MM.1S (cell line): ENCODE data around the gene PPARD.

Experiments used
- DNase-seq: peaks from one replicate; pipeline ENCODE4 v3.0.0-alpha.2; 2015
- H2AFZ ChIP-seq: fragments of 300-600 bp; sonication (generic); 2 replicates; pipeline ENCODE4 v1.6.0; 2016; ENCODE audit warnings: antibody characterized with exemption, low read length
- H3F3A ChIP-seq: fragments of 300-600 bp; sonication (generic); 2 replicates; pipeline ENCODE4 v1.6.1; 2016; ENCODE audit warnings: mild to moderate bottlenecking, antibody characterized with exemption, low read length, moderate library complexity, mixed read lengths; ENCODE audit not compliant: insufficient read depth
- H3K27ac ChIP-seq: fragments of 300-600 bp; sonication (generic); 2 replicates; pipeline ENCODE4 v1.5.1; 2016; ENCODE audit warnings: mild to moderate bottlenecking, low read length
- H3K27me3 ChIP-seq: fragments of 300-600 bp; sonication (generic); replicated peaks from 2 replicates; pipeline ENCODE4 v1.6.0; 2016; ENCODE audit warnings: low read length; ENCODE audit not compliant: insufficient read depth
- H3K36me3 ChIP-seq: fragments of 300-600 bp; sonication (generic); replicated peaks from 2 replicates; pipeline ENCODE4 v1.6.1; 2016; ENCODE audit warnings: mild to moderate bottlenecking, low read length, mixed read lengths; ENCODE audit not compliant: insufficient read depth
- H3K4me1 ChIP-seq: fragments of 300-600 bp; sonication (generic); 2 replicates; pipeline ENCODE4 v1.6.1; 2016; ENCODE audit warnings: low read length, mixed read lengths
- H3K4me2 ChIP-seq: fragments of 300-600 bp; sonication (generic); 2 replicates; pipeline ENCODE4 v1.6.0; 2016; ENCODE audit warnings: low read depth, low read length
- H3K4me3 ChIP-seq: fragments of 300-600 bp; sonication (generic); 2 replicates; pipeline ENCODE4 v1.5.1; 2016; ENCODE audit warnings: low read length, mixed read lengths
- H3K79me2 ChIP-seq: fragments of 300-600 bp; sonication (generic); 2 replicates; pipeline ENCODE4 v1.6.1; 2016; ENCODE audit warnings: mixed run types, low read length, mixed read lengths
- H3K9ac ChIP-seq: fragments of 300-600 bp; sonication (generic); 2 replicates; pipeline ENCODE4 v1.6.1; 2016; ENCODE audit warnings: low read length, mixed read lengths
- H3K9me2 ChIP-seq: fragments of 300-600 bp; sonication (generic); replicated peaks from 2 replicates; pipeline ENCODE4 v1.6.1; 2016; ENCODE audit warnings: mild to moderate bottlenecking, low read length, mixed read lengths; ENCODE audit not compliant: insufficient read depth
- H3K9me3 ChIP-seq: fragments of 300-600 bp; sonication (generic); replicated peaks from 2 replicates; pipeline ENCODE4 v1.6.1; 2016; ENCODE audit warnings: mild to moderate bottlenecking, low read length, mixed read lengths; ENCODE audit not compliant: insufficient read depth
- H4K20me1 ChIP-seq: fragments of 300-600 bp; sonication (generic); 2 replicates; pipeline ENCODE4 v1.6.1; 2016; ENCODE audit warnings: mild to moderate bottlenecking, low read length, moderate library complexity, mixed read lengths; ENCODE audit not compliant: insufficient read depth
- CTCF ChIP-seq: fragments of 300-600 bp; sonication (generic); IDR thresholded peaks from 2 replicates; pipeline ENCODE4 v1.5.1; 2016; ENCODE audit warnings: antibody characterized with exemption, low read length, mixed read lengths
- EZH2 ChIP-seq: fragments of 300-600 bp; sonication (generic); optimal IDR thresholded peaks from 2 replicates; pipeline ENCODE3; 2017; ENCODE audit warnings: low read depth, mild to moderate bottlenecking, antibody characterized with exemption, low read length, mixed read lengths
- EZH2phosphoT487 ChIP-seq: fragments of 300-600 bp; sonication (generic); IDR thresholded peaks from 2 replicates; pipeline ENCODE4 v1.6.1; 2018; ENCODE audit warnings: antibody characterized with exemption, low read length

PPARD gene

DNA sequence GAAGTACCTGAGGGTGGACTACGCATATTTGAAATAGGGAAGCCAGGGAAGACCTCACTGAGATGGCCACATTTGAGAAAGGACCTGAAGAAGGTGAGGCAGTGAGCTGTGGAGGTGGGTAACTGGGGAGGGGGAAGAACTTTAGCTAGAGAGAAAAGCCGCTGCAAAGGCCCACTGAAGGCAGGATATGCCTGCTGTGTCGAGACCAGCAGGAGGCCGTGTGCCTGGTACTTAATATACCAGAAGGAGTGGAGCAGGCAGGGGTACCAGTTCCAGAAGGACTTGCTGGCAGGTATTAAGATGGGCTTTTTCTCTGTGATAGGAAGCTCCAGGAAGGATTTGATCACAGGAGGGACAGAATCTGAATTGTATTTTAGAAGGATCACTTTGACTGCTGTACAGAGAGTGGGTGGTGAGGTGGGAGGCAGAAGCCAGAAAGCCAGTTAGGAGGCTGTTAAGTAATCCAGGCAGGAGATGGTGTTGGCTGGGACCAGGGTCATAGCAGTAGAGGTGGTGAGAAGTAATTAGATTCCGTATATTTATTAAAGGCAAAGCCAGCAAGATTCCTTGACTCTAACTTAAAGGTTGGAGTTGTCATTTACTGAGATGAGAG, 55.6 kb downstream of the PPARD start:
- Histone ChIP-seq H3K27ac (no peak overlapping the region), H3K9ac (no peak overlapping the region), H3K4me3 (no peak overlapping the region), H3K27me3 (no peaks in the 10 kb centered on the region), H3F3A (no peaks in the 10 kb centered on the region), H3K4me2 (no peak overlapping the region), H4K20me1 (peaks cover 3% of the 10 kb centered on the region; the same call in 1 of the 2 replicates), H3K79me2 (no peaks in the 10 kb centered on the region), H3K9me2 (no peaks in the 10 kb centered on the region), H3K9me3 (no peaks in the 10 kb centered on the region), H3K4me1 (peaks cover 15% of the 10 kb centered on the region), H3K36me3 (no peaks in the 10 kb centered on the region), H2AFZ (no peak overlapping the region)
- TF ChIP-seq EZH2 (no peak), EZH2phosphoT487 (no peak), CTCF (no peak)
- no peak for DNase-seq

DNA sequence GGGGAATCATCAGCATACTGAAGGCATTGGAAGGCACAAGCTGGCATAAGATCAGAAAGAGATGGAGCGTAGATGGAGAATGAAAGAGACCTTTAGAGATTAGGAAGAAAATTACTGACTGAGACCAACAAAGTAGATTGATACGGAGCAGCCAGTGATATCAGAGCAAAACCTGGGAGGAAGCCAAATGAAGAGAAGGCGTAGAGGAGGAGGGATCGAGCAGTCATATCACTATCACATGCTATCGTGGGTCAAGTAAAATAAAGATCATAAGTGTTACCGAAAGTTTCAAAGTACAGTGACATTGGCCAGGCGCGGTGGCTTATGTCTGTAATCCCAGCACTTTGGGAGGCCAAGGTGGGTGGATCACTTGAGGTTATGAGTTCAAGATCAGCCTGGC, 56.2 kb downstream of the PPARD start:
- H3K9ac ChIP-seq = no peak overlapping the region
- H3K36me3 ChIP-seq = no peaks in the 10 kb centered on the region
- no peaks in the 10 kb centered on the region for H3K9me2 ChIP-seq
- H3K4me1 ChIP-seq = peaks cover 15% of the 10 kb centered on the region
- peaks cover 3% of the 10 kb centered on the region; the same call in 1 of the 2 replicates for H4K20me1 ChIP-seq
- no peak overlapping the region for H2AFZ ChIP-seq
- no peak overlapping the region for H3K27ac ChIP-seq
- no peak overlapping the region for H3K4me2 ChIP-seq
- H3K27me3 ChIP-seq = no peaks in the 10 kb centered on the region
- TF ChIP-seq CTCF (no peak), EZH2 (no peak), EZH2phosphoT487 (no peak)
- no peaks in the 10 kb centered on the region for H3F3A ChIP-seq
- H3K79me2 ChIP-seq = no peaks in the 10 kb centered on the region
- H3K9me3 ChIP-seq = no peaks in the 10 kb centered on the region
- H3K4me3 ChIP-seq = no peak overlapping the region
- no peak for DNase-seq

DNA sequence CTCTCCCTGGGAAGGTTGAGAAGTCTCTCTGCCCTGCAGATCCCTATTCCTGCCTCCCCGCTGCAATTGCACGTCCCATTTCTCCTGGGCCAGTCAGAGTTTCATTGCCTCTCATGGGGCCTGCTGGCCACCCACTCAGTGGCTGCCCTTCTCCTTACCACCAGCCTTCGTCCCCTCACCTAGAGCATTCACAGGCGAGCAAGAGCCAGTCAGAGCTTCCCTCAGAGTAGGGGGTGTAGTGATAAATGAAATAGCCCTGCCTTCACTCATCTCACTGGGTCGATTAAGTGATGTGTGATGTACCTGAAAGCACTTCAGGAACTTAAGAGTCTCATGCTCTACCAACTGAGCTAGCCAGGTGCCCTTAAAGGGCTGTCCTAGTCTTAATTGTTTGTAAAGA, 57.8 kb downstream of the PPARD start:
- no peak overlapping the region for H3K27ac ChIP-seq
- TF ChIP-seq CTCF = no peak
- no peak for TF ChIP-seq EZH2phosphoT487
- TF ChIP-seq EZH2 = no peak
- H3K9me3 ChIP-seq = no peaks in the 10 kb centered on the region
- H3K36me3 ChIP-seq = no peaks in the 10 kb centered on the region
- H3K27me3 ChIP-seq = no peaks in the 10 kb centered on the region
- no peak overlapping the region for H3K4me3 ChIP-seq
- H4K20me1 ChIP-seq = peaks cover 3% of the 10 kb centered on the region; the same call in 1 of the 2 replicates
- no peak for DNase-seq
- no peaks in the 10 kb centered on the region for H3K9me2 ChIP-seq
- no peak overlapping the region for H2AFZ ChIP-seq
- H3F3A ChIP-seq = no peaks in the 10 kb centered on the region
- H3K9ac ChIP-seq = no peak overlapping the region
- H3K79me2 ChIP-seq = no peaks in the 10 kb centered on the region
- no peak overlapping the region for H3K4me2 ChIP-seq
- peaks cover 15% of the 10 kb centered on the region for H3K4me1 ChIP-seq
